Erythroblast (primary cell): ENCODE measurements around the gene PMM1.

Source experiments
- GATA1 ChIP-seq: IDR thresholded peaks from 2 replicates; pipeline ENCODE4 v1.6.1; 2011; ENCODE audit warnings: low read depth, mild to moderate bottlenecking, control low read depth, low read length, moderate library complexity
- POLR2A ChIP-seq: IDR thresholded peaks from 2 replicates; pipeline ENCODE4 v1.6.1; 2011; ENCODE audit warnings: mild to moderate bottlenecking, low read length

GRCh38 chr22:41620589-41621098 is 31.0 kb upstream of the PMM1 start, which contains the start of gene DESI1:
- no peak for TF ChIP-seq POLR2A
- no peak for TF ChIP-seq GATA1
